ENCODE results near the gene DPYSL4.

DPYSL4 gene

GRCh38 chr10:132229834-132230556, 43.2 kb downstream of the DPYSL4 start:
- H3K36me3 Mint-ChIP-seq, result no peaks in the 10 kb centered on the region
- peak overlapping the region; percentile 32 for H3K27ac Mint-ChIP-seq
- no peaks in the 10 kb centered on the region for H3K27me3 Mint-ChIP-seq
- H3K4me3 Mint-ChIP-seq, result peak overlapping the region; percentile 78
- DNase-seq (ENCODE audit: low spot score in 2 of 2), result no peak
- peak; percentile 38 for ATAC-seq (ENCODE audit: low read depth)
- H3K4me1 Mint-ChIP-seq, result peaks cover 12% of the 10 kb centered on the region
- H3K9me3 Mint-ChIP-seq, result no peaks in the 10 kb centered on the region

GRCh38 chr10:132230557-132231210, 43.9 kb downstream of the DPYSL4 start:
- Mint-ChIP-seq H3K4me1 (peaks cover 12% of the 10 kb centered on the region), H3K4me3 (peak overlapping the region; percentile 78), H3K27ac (no peak overlapping the region), H3K27me3 (no peaks in the 10 kb centered on the region), H3K36me3 (no peaks in the 10 kb centered on the region), H3K9me3 (no peaks in the 10 kb centered on the region)
- DNase-seq (ENCODE audit: low spot score in 2 of 2), result no peak
- ATAC-seq (ENCODE audit: low read depth), result no peak

- H3K9me3 Mint-ChIP-seq, result no peaks in the 10 kb centered on the region
- no peak overlapping the region for H3K4me3 Mint-ChIP-seq
- H3K27me3 Mint-ChIP-seq, result no peaks in the 10 kb centered on the region
- no peaks in the 10 kb centered on the region for H3K36me3 Mint-ChIP-seq
- no peak overlapping the region for H3K27ac Mint-ChIP-seq
- DNase-seq (ENCODE audit: low spot score in 2 of 2), result no peak
- ATAC-seq (ENCODE audit: low read depth), result no peak
- H3K4me1 Mint-ChIP-seq, result peaks cover 12% of the 10 kb centered on the region
Observed at GRCh38 chr10:132231656-132232022, 44.9 kb downstream of the DPYSL4 start.

GRCh38 chr10:132232023-132232951, 45.5 kb downstream of the DPYSL4 start:
- Mint-ChIP-seq H3K27me3 (no peaks in the 10 kb centered on the region), H3K36me3 (no peaks in the 10 kb centered on the region), H3K4me1 (peaks cover 10% of the 10 kb centered on the region), H3K9me3 (no peaks in the 10 kb centered on the region), H3K4me3 (peak overlapping the region; percentile 51), H3K27ac (no peak overlapping the region)
- peak; percentile 51 for ATAC-seq (ENCODE audit: low read depth)
- DNase-seq (ENCODE audit: low spot score in 2 of 2), result peak in 1 of 2 donors; percentile 43

- Mint-ChIP-seq H3K4me3 (no peak overlapping the region), H3K27ac (no peak overlapping the region), H3K27me3 (no peaks in the 10 kb centered on the region), H3K9me3 (no peaks in the 10 kb centered on the region), H3K4me1 (peaks cover 8% of the 10 kb centered on the region), H3K36me3 (no peaks in the 10 kb centered on the region)
- ATAC-seq (ENCODE audit: low read depth) (no peak), DNase-seq (ENCODE audit: low spot score in 2 of 2) (no peak)
Observed at GRCh38 chr10:132232981-132233380, 46.2 kb downstream of the DPYSL4 start.

- H3K27me3 Mint-ChIP-seq, result peaks cover 2% of the 10 kb centered on the region
- H3K27ac Mint-ChIP-seq, result no peak overlapping the region
- no peak overlapping the region for H3K4me3 Mint-ChIP-seq
- no peaks in the 10 kb centered on the region for H3K36me3 Mint-ChIP-seq
- DNase-seq (ENCODE audit: low spot score in 2 of 2), result no peak
- no peaks in the 10 kb centered on the region for H3K9me3 Mint-ChIP-seq
- H3K4me1 Mint-ChIP-seq, result peaks cover 8% of the 10 kb centered on the region
- ATAC-seq (ENCODE audit: low read depth), result no peak
Observed at GRCh38 chr10:132233501-132234085, 46.8 kb downstream of the DPYSL4 start.

GRCh38 chr10:132234860-132235259, 48.1 kb downstream of the DPYSL4 start:
- Mint-ChIP-seq H3K27ac (no peak overlapping the region), H3K4me1 (peaks cover 4% of the 10 kb centered on the region), H3K4me3 (no peak overlapping the region), H3K9me3 (no peaks in the 10 kb centered on the region), H3K36me3 (no peaks in the 10 kb centered on the region), H3K27me3 (peaks cover 3% of the 10 kb centered on the region)
- ATAC-seq (ENCODE audit: low read depth), result no peak
- DNase-seq (ENCODE audit: low spot score in 2 of 2), result no peak

- Mint-ChIP-seq H3K27me3 (peaks cover 3% of the 10 kb centered on the region), H3K4me1 (peaks cover 4% of the 10 kb centered on the region), H3K4me3 (no peak overlapping the region), H3K27ac (no peak overlapping the region), H3K36me3 (no peaks in the 10 kb centered on the region), H3K9me3 (no peaks in the 10 kb centered on the region)
- DNase-seq (ENCODE audit: low spot score in 2 of 2), result no peak
- ATAC-seq (ENCODE audit: low read depth), result no peak
Observed at GRCh38 chr10:132236161-132236560, 49.4 kb downstream of the DPYSL4 start.

- peaks cover 4% of the 10 kb centered on the region for H3K4me1 Mint-ChIP-seq
- DNase-seq (ENCODE audit: low spot score in 2 of 2), result no peak
- H3K27me3 Mint-ChIP-seq, result peaks cover 3% of the 10 kb centered on the region
- H3K36me3 Mint-ChIP-seq, result no peaks in the 10 kb centered on the region
- no peaks in the 10 kb centered on the region for H3K9me3 Mint-ChIP-seq
- no peak for ATAC-seq (ENCODE audit: low read depth)
- no peak overlapping the region for H3K27ac Mint-ChIP-seq
- no peak overlapping the region for H3K4me3 Mint-ChIP-seq
Observed at GRCh38 chr10:132236881-132237280, 50.1 kb downstream of the DPYSL4 start.

GRCh38 chr10:132237396-132237795, 50.6 kb downstream of the DPYSL4 start:
- H3K27me3 Mint-ChIP-seq, result peaks cover 3% of the 10 kb centered on the region
- no peak for DNase-seq (ENCODE audit: low spot score in 2 of 2)
- no peak for ATAC-seq (ENCODE audit: low read depth)
- no peaks in the 10 kb centered on the region for H3K9me3 Mint-ChIP-seq
- no peak overlapping the region for H3K27ac Mint-ChIP-seq
- H3K4me3 Mint-ChIP-seq, result no peak overlapping the region
- no peaks in the 10 kb centered on the region for H3K36me3 Mint-ChIP-seq
- H3K4me1 Mint-ChIP-seq, result no peaks in the 10 kb centered on the region

- Mint-ChIP-seq H3K9me3 (no peaks in the 10 kb centered on the region), H3K4me1 (no peaks in the 10 kb centered on the region), H3K36me3 (no peaks in the 10 kb centered on the region), H3K27ac (no peak overlapping the region), H3K4me3 (no peak overlapping the region), H3K27me3 (peaks cover 3% of the 10 kb centered on the region)
- ATAC-seq (ENCODE audit: low read depth) (no peak), DNase-seq (ENCODE audit: low spot score in 2 of 2) (no peak)
Observed at GRCh38 chr10:132237871-132238270, 51.1 kb downstream of the DPYSL4 start.

GRCh38 chr10:132238371-132239125, 51.8 kb downstream of the DPYSL4 start:
- ATAC-seq (ENCODE audit: low read depth), result no peak
- H3K36me3 Mint-ChIP-seq, result no peaks in the 10 kb centered on the region

More at GRCh38 chr10:132238371-132239125, 51.8 kb downstream of the DPYSL4 start:
- no peak overlapping the region for H3K27ac Mint-ChIP-seq
- peaks cover 3% of the 10 kb centered on the region for H3K27me3 Mint-ChIP-seq
- DNase-seq (ENCODE audit: low spot score in 2 of 2), result no peak
- H3K4me1 Mint-ChIP-seq, result no peaks in the 10 kb centered on the region
- H3K4me3 Mint-ChIP-seq, result no peak overlapping the region
- H3K9me3 Mint-ChIP-seq, result no peaks in the 10 kb centered on the region

Measured in memory B cell (primary cell).